HL-60/S4 treated with phorbol 12-myristate 13-acetate at 8.2 ng/mL for 4 days and 3 days (cell line): ENCODE data around the gene ALS2.
"Not testable (repeated sequence)": the region's sequence is repeated elsewhere in the genome, so short reads cannot be mapped to it uniquely, and the experiment has no call there.

Experiments
- in situ Hi-C: fragments of 300-500 bp; cut with MboI; formaldehyde crosslinking; loops from 2 replicates; pipeline ENCODE4 v1.15.0; 2022; ENCODE audit warnings: low sequenced_read_pairs

The ALS2 gene

GRCh38 chr2:201697899-201698298 lies 82.8 kb downstream of the ALS2 start:
- in situ Hi-C loops: no loop called here

- in situ Hi-C loops: no loop called here
These were observed 84.5 kb downstream of the ALS2 start for GRCh38 chr2:201696151-201696659.

GRCh38 chr2:201685156-201685555 lies 95.6 kb downstream of the ALS2 start:
- in situ Hi-C loops: no loop called here

GRCh38 chr2:201680743-201681142 lies 100.0 kb downstream of the ALS2 start:
- in situ Hi-C loops: no loop called here

GRCh38 chr2:201678401-201678800 lies 102.3 kb downstream of the ALS2 start:
- in situ Hi-C loops: no loop called here

- in situ Hi-C loops: no loop called here
These were observed 105.3 kb downstream of the ALS2 start for GRCh38 chr2:201675454-201675853.

GRCh38 chr2:201674794-201675193 lies 105.9 kb downstream of the ALS2 start:
- in situ Hi-C loops: no loop called here

- in situ Hi-C loops: no loop called here
These were observed 106.4 kb downstream of the ALS2 start for GRCh38 chr2:201674298-201674697.

GRCh38 chr2:201673546-201673945 lies 107.2 kb downstream of the ALS2 start:
- in situ Hi-C loops: no loop called here

- in situ Hi-C loops: not testable (repeated sequence)
These were observed 109.5 kb downstream of the ALS2 start for GRCh38 chr2:201671205-201671604.

- in situ Hi-C loops: no loop called here
These were observed 110.9 kb downstream of the ALS2 start for GRCh38 chr2:201669865-201670264.

GRCh38 chr2:201668402-201668910 lies 112.3 kb downstream of the ALS2 start:
- in situ Hi-C loops: no loop called here

GRCh38 chr2:201664334-201664733 lies 116.4 kb downstream of the ALS2 start:
- in situ Hi-C loops: no loop called here

GRCh38 chr2:201661366-201661765 lies 119.4 kb downstream of the ALS2 start:
- in situ Hi-C loops: no loop called here

- in situ Hi-C loops: no loop called here
These were observed 120.3 kb downstream of the ALS2 start for GRCh38 chr2:201660293-201660895.

GRCh38 chr2:201656740-201657139 lies 124.0 kb downstream of the ALS2 start:
- in situ Hi-C loops: no loop called here

GRCh38 chr2:201656102-201656501 lies 124.6 kb downstream of the ALS2 start:
- in situ Hi-C loops: no loop called here

GRCh38 chr2:201654616-201655384 lies 125.9 kb downstream of the ALS2 start:
- in situ Hi-C loops: no loop called here

GRCh38 chr2:201653221-201653620 lies 127.5 kb downstream of the ALS2 start:
- in situ Hi-C loops: no loop called here
